Tibial nerve (tissue), 4 donors: ENCODE results near the gene SCAF11. TPM values are rescaled to one million over a fixed set of nuclear protein-coding genes. Genes with fewer than 3 reads are reported as not detected.
"Not testable (repeated sequence)": the region's sequence is repeated elsewhere in the genome, so short reads cannot be mapped to it uniquely, and the experiment has no call there.

Source experiments
- DNase-seq, 2 donors: peaks; one replicate each; pipeline ENCODE4 v3.0.0-alpha.2; 2019; ENCODE audit warnings: low spot score in 2 of 2
- H3K27ac ChIP-seq, 4 donors: fragments of 200-600 bp; sonication (generic) in 3 of 4; one replicate each; pipeline ENCODE4 v1.5.1; 2017 to 2019; ENCODE audit warnings: mild to moderate bottlenecking in 1 of 4
- H3K27me3 ChIP-seq, 2 donors: fragments of 200-600 bp; sonication (generic) in 1 of 2; one replicate each; pipeline versions ENCODE4 v1.5.1 to v1.6.0; 2017 to 2019
- H3K36me3 ChIP-seq, 3 donors: fragments of 200-600 bp; sonication (generic); one replicate each; pipeline ENCODE4 v1.5.1; 2018 to 2019
- H3K4me1 ChIP-seq, 4 donors: fragments of 200-600 bp; sonication (generic) in 3 of 4; one replicate each; pipeline ENCODE4 v1.5.1; 2017 to 2019
- H3K4me3 ChIP-seq, 4 donors: fragments of 200-600 bp; sonication (generic) in 3 of 4; one replicate each; pipeline ENCODE4 v1.5.1; 2017 to 2019; ENCODE audit warnings: mild to moderate bottlenecking in 1 of 4, moderate library complexity in 1 of 4
- H3K9me3 ChIP-seq, 4 donors: fragments of 200-600 bp; sonication (generic) in 3 of 4; one replicate each; pipeline ENCODE4 v1.5.1; 2017 to 2019
- EP300 ChIP-seq, 2 donors: sonication (generic); formaldehyde crosslinking; IDR thresholded peaks; one replicate each; pipeline ENCODE4 v1.6.1; 2017; ENCODE audit warnings: antibody characterized with exemption in 2 of 2, mild to moderate bottlenecking in 1 of 2
- POLR2A ChIP-seq, 2 donors: fragments of 450-650 bp; IDR thresholded peaks; one replicate each; pipeline ENCODE4 v1.6.1; 2017; ENCODE audit warnings: antibody characterized with exemption in 2 of 2, mild to moderate bottlenecking in 2 of 2, moderate library complexity in 2 of 2
- WGBS, 2 donors: methylation state at CpG; one replicate each; pipeline ENCODE4 v1.1.5; 2018; 5-methylcytosine and 5-hydroxymethylcytosine counted together
- total RNA-seq, 4 donors: library from RNA; depleted of rRNA; stranded (reverse); fragments of >200 nt; gene quantifications; one replicate each; pipeline ENCODE4 v1.1.0, GENCODE V29; 2016
- TF ChIP-seq, protein P1 (sequence below), 5 experiments: fragments of 200-600 bp in 3 of 5; fragments of 450-650 bp in 2 of 5; sonication (generic) in 3 of 5; IDR thresholded peaks; one replicate each; pipeline ENCODE4 v1.5.1; 2016 to 2019; ENCODE audit warnings: antibody characterized with exemption in 5 of 5, mild to moderate bottlenecking in 3 of 5, moderate library complexity in 2 of 5

Gene SCAF11
- total RNA-seq, 4 donors from 2014 or later, result 114 to 169 (median 144) TPM

DNA sequence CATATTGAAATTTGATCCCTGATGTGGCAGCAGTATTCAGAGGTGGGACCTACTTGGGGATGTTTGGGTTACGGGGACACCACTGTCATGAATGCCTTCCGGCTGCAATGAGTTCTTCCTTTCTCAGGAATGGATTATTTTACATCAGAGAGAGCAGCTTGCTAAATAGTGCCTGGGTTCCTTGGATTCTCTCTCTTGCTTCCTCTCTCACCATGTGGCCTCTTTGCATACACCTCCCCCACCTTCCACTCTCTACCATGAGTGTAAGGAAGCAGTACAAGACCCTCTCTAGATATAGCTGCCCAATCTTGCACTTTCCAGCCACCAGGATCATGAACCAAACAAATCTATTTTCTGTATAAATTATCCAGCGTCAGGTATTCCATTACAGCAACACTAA lies 15.4 kb upstream of the SCAF11 start:
- no peak for DNase-seq
- Histone ChIP-seq H3K4me1 (no peaks in the 10 kb centered on the region), H3K36me3 (no peaks in the 10 kb centered on the region), H3K27me3 (no peaks in the 10 kb centered on the region), H3K27ac (no peak overlapping the region), H3K9me3 (no peaks in the 10 kb centered on the region), H3K4me3 (no peak overlapping the region)
- no peak for TF ChIP-seq POLR2A (IDR thresholded peaks at IDR 0.05)
- TF ChIP-seq, protein P1, sequence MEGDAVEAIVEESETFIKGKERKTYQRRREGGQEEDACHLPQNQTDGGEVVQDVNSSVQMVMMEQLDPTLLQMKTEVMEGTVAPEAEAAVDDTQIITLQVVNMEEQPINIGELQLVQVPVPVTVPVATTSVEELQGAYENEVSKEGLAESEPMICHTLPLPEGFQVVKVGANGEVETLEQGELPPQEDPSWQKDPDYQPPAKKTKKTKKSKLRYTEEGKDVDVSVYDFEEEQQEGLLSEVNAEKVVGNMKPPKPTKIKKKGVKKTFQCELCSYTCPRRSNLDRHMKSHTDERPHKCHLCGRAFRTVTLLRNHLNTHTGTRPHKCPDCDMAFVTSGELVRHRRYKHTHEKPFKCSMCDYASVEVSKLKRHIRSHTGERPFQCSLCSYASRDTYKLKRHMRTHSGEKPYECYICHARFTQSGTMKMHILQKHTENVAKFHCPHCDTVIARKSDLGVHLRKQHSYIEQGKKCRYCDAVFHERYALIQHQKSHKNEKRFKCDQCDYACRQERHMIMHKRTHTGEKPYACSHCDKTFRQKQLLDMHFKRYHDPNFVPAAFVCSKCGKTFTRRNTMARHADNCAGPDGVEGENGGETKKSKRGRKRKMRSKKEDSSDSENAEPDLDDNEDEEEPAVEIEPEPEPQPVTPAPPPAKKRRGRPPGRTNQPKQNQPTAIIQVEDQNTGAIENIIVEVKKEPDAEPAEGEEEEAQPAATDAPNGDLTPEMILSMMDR (IDR thresholded peaks at IDR 0.05), result no peak
- TF ChIP-seq EP300 (IDR thresholded peaks at IDR 0.05), result no peak
- WGBS, 2 donors, result 71 to 72% methylated on average over 3 of the region's 3 CpGs

DNA sequence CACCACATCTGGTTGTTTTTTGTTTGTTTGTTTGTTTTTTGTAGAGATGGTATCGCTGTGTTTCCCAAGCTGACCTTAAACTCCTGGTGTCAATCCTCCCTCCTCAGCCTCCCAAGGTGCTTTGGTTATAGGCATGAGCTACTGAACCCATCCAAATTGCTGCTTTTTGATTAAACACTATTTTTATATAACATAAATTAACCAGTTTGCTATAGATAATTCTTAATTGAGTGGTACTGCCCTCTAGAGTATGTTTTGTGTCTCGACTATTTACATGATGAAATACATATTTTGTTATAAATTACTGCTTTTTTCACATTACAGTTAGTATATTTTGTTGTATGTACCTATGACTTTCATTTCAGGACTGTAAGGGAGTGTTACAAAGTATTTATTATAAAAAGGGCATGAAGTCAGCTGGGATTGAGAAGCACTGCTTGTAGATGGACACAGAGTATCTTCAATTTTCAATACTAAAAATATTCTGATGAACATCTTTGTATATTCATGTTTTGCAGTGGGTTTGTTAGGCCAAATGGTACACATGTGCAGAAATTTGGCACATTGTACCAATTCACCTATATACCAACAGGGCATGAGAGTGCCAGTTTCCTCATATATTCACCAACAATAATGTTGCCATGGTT lies 14.9 kb upstream of the SCAF11 start:
- H3K27me3 ChIP-seq, result no peaks in the 10 kb centered on the region
- H3K27ac ChIP-seq, result no peak overlapping the region
- no peaks in the 10 kb centered on the region for H3K4me1 ChIP-seq
- TF ChIP-seq POLR2A (IDR thresholded peaks at IDR 0.05) (no peak), EP300 (IDR thresholded peaks at IDR 0.05) (no peak)
- TF ChIP-seq, protein P1 (IDR thresholded peaks at IDR 0.05), result peak in 4 of 5 experiments; percentile 10 to 38 (median 28)
- no peaks in the 10 kb centered on the region for H3K9me3 ChIP-seq
- H3K4me3 ChIP-seq, result no peak overlapping the region
- DNase-seq, result no peak
- H3K36me3 ChIP-seq, result no peaks in the 10 kb centered on the region
- 61 to 63% methylated on average over 2 of the region's 2 CpGs for WGBS, 2 donors

GRCh38 chr12:46004715-46005114 lies 14.3 kb upstream of the SCAF11 start:
- TF ChIP-seq, protein P1 (IDR thresholded peaks at IDR 0.05), result no peak
- TF ChIP-seq EP300 (IDR thresholded peaks at IDR 0.05) (no peak), POLR2A (IDR thresholded peaks at IDR 0.05) (no peak)
- DNase-seq, result no peak
- 73 to 78% methylated on average over 4 of the region's 4 CpGs for WGBS, 2 donors
- Histone ChIP-seq H3K4me3 (no peak overlapping the region), H3K27me3 (no peaks in the 10 kb centered on the region), H3K9me3 (no peaks in the 10 kb centered on the region), H3K27ac (no peak overlapping the region), H3K36me3 (no peaks in the 10 kb centered on the region), H3K4me1 (no peaks in the 10 kb centered on the region)

- H3K4me1 ChIP-seq, H3K27me3 ChIP-seq, H3K36me3 ChIP-seq, H3K27ac ChIP-seq, H3K4me3 ChIP-seq, DNase-seq, H3K9me3 ChIP-seq: not testable (repeated sequence)
- WGBS, 2 donors, result 84 to 93% methylated on average over 19 to 27 of the region's 30 CpGs
Measured at GRCh38 chr12:46000076-46000475, 9.7 kb upstream of the SCAF11 start.

DNA sequence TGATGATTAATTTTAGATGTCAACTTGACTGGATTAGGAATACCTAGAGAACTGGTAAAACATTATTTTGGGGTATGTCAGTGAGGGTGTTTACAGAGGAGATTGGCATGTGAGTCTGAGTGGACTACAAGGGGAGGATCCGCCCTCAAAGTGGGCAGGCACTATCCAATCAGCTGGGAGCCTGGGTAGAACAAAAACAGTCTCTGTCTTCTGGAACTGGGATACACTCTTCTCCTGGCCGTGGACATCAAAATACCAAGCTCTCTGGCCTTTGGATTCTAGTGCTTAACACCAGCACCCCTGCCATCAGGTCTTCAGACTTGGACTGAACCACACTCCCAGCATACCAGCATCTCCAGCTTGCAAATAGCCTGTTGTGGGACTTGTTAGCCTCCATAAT lies 4.4 kb upstream of the SCAF11 start:
- Histone ChIP-seq H3K27me3 (no peaks in the 10 kb centered on the region), H3K27ac (peak overlapping the region in 3 of 4 donors; percentile 22 to 77 (median 63)), H3K4me1 (peaks cover 0 to 15% (median 0%) of the 10 kb centered on the region in 4 donors), H3K36me3 (no peaks in the 10 kb centered on the region), H3K9me3 (no peaks in the 10 kb centered on the region), H3K4me3 (no peak overlapping the region)
- no peak for TF ChIP-seq EP300 (IDR thresholded peaks at IDR 0.05)
- TF ChIP-seq, protein P1 (IDR thresholded peaks at IDR 0.05), result no peak
- TF ChIP-seq POLR2A (IDR thresholded peaks at IDR 0.05), result no peak
- 30 to 63% methylated on average over 2 of the region's 2 CpGs for WGBS, 2 donors
- no peak for DNase-seq
